ENCODE measurements around the gene FPR1.
A peak's percentile ranks its signal among the peaks of the same experiment; 100 is the strongest.

FPR1 gene

GRCh38 chr19:51706296-51706695 lies 45.4 kb downstream of the FPR1 start:
- in situ Hi-C loops (cut with HindIII; ENCODE audit: low sequenced_read_pairs): no loop called here
- DNase-seq (ENCODE audit: low read depth, low spot score): no peak
- H3K4me3 ChIP-seq (ENCODE audit: low read depth, low read length): no peak overlapping the region
- no peak for TF ChIP-seq CTCF (IDR thresholded peaks at IDR 0.05; ENCODE audit: low read depth, low read length)

- TF ChIP-seq CTCF (IDR thresholded peaks at IDR 0.05; ENCODE audit: low read depth, low read length): no peak
- peak overlapping the region; percentile 56 for H3K4me3 ChIP-seq (ENCODE audit: low read depth, low read length)
- DNase-seq (ENCODE audit: low read depth, low spot score): no peak
- in situ Hi-C loops (cut with HindIII; ENCODE audit: low sequenced_read_pairs): no loop called here
Measured at GRCh38 chr19:51704626-51705025, 47.1 kb downstream of the FPR1 start.

GRCh38 chr19:51703575-51704515 lies 47.8 kb downstream of the FPR1 start:
- in situ Hi-C loops (cut with HindIII; ENCODE audit: low sequenced_read_pairs): no loop called here
- peak overlapping the region; percentile 56 for H3K4me3 ChIP-seq (ENCODE audit: low read depth, low read length)
- peak; percentile 97 for DNase-seq (ENCODE audit: low read depth, low spot score)
- peak; percentile 37 for TF ChIP-seq CTCF (IDR thresholded peaks at IDR 0.05; ENCODE audit: low read depth, low read length)

- in situ Hi-C loops (cut with HindIII; ENCODE audit: low sequenced_read_pairs): no loop called here
- no peak for TF ChIP-seq CTCF (IDR thresholded peaks at IDR 0.05; ENCODE audit: low read depth, low read length)
- no peak for DNase-seq (ENCODE audit: low read depth, low spot score)
- H3K4me3 ChIP-seq (ENCODE audit: low read depth, low read length): no peak overlapping the region
Measured at GRCh38 chr19:51702825-51703574, 48.7 kb downstream of the FPR1 start.

GRCh38 chr19:51702103-51702824 lies 49.4 kb downstream of the FPR1 start:
- no peak overlapping the region for H3K4me3 ChIP-seq (ENCODE audit: low read depth, low read length)
- in situ Hi-C loops (cut with HindIII; ENCODE audit: low sequenced_read_pairs): no loop called here
- no peak for TF ChIP-seq CTCF (IDR thresholded peaks at IDR 0.05; ENCODE audit: low read depth, low read length)
- peak; percentile 55 for DNase-seq (ENCODE audit: low read depth, low spot score)

GRCh38 chr19:51701468-51702100 lies 50.1 kb downstream of the FPR1 start:
- in situ Hi-C loops (cut with HindIII; ENCODE audit: low sequenced_read_pairs): no loop called here
- TF ChIP-seq CTCF (IDR thresholded peaks at IDR 0.05; ENCODE audit: low read depth, low read length): no peak
- DNase-seq (ENCODE audit: low read depth, low spot score): no peak
- no peak overlapping the region for H3K4me3 ChIP-seq (ENCODE audit: low read depth, low read length)

All from astrocyte of the spinal cord (primary cell).